GM12874 (cell line): ENCODE measurements around the gene OLFM3.

Experiments
- CTCF ChIP-seq: IDR thresholded peaks from 2 replicates; pipeline ENCODE4 v1.5.1; 2011; ENCODE audit warnings: low read depth, mild to moderate bottlenecking, control low read depth, low read length, moderate library complexity; ENCODE audit not compliant: insufficient read depth

The OLFM3 gene

GRCh38 chr1:101993710-101994109 lies 3.0 kb downstream of the OLFM3 start:
- TF ChIP-seq CTCF, result no peak

- TF ChIP-seq CTCF, result no peak
Measured at GRCh38 chr1:101992821-101993575, 3.7 kb downstream of the OLFM3 start.

GRCh38 chr1:101980974-101981373 lies 15.8 kb downstream of the OLFM3 start:
- TF ChIP-seq CTCF, result no peak

- TF ChIP-seq CTCF, result no peak
Measured at GRCh38 chr1:101977266-101977665, 19.5 kb downstream of the OLFM3 start.

- no peak for TF ChIP-seq CTCF
Measured at GRCh38 chr1:101976161-101976560, 20.6 kb downstream of the OLFM3 start.

- TF ChIP-seq CTCF, result no peak
Measured at GRCh38 chr1:101975371-101975770, 21.4 kb downstream of the OLFM3 start.

- TF ChIP-seq CTCF, result no peak
Measured at GRCh38 chr1:101974599-101975274, 22.0 kb downstream of the OLFM3 start.
